ENCODE results near the gene NCK2. TPM values are rescaled to one million over a fixed set of nuclear protein-coding genes. Genes with fewer than 3 reads are reported as not detected.

NCK2 gene
- total RNA-seq, 1 experiment from 2014 or later: 49.2 TPM

DNA sequence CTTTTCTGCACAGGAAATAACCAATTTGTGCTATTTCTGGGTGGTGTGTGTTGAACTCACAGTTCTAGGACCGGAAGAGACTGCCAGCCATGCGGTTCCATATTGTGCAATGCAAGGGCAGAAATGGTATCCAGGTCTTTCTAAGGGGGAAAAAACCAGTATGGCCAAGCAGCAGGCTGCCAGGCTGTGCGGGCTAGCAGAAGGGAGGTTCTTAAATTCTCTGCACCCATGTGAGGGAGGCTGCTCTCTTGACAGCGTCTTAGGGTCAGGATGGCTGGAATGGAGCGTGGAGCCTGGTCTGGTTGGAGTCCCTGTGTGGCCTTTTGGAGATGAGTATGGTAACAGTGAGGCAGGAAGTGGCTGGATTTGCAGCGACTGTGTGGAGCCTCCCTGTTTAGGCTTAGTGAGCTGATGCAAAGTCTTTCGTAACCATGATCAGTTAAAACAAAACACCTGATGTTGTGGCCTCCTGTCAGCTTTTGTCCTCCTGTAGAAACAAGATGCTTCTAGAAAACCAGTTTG lies 52.6 kb downstream of the NCK2 start:
- Histone ChIP-seq H4K5ac (ENCODE audit: insufficient read length, low read depth, low read length) (no peak overlapping the region), H3K14ac (ENCODE audit: insufficient read depth, low read length) (0 out of 2 replicates have a peak overlapping the region, but pooled peaks have one; percentile 16), H4K8ac (replicated peaks; ENCODE audit: insufficient read length, low read depth, low read length) (no peak overlapping the region), H3K56ac (ENCODE audit: insufficient read length, low read depth, low read length) (no peak overlapping the region), H3K4me2 (ENCODE audit: insufficient read depth, insufficient read length, low read length) (no peak overlapping the region), H3K9me3 (ENCODE audit: control insufficient read depth, low read depth, low read length) (no peaks in the 10 kb centered on the region), H2AFZ (ENCODE audit: low read length) (no peak overlapping the region), H2BK12ac (ENCODE audit: insufficient read length, low read depth, low read length) (no peak overlapping the region), H3T11ph (ENCODE audit: low read length) (no peak overlapping the region), H2BK15ac (ENCODE audit: low read depth, low read length) (no peak overlapping the region), H3K27ac (ENCODE audit: insufficient read length, low read depth, low read length) (no peak overlapping the region), H4K20me1 (ENCODE audit: control insufficient read depth, insufficient read depth, insufficient read length) (no peaks in the 10 kb centered on the region), H3K18ac (ENCODE audit: insufficient read length, low read depth, low read length) (no peak overlapping the region), H3K9ac (ENCODE audit: extremely low read depth, insufficient read length, low read length) (no peak overlapping the region), H4K91ac (ENCODE audit: insufficient read length, low read depth, low read length) (no peak overlapping the region), H3K79me2 (ENCODE audit: insufficient read depth, low read length) (peaks cover 26% of the 10 kb centered on the region; the same call in 1 of the 2 replicates), H3K4me1 (ENCODE audit: insufficient read depth, low read length) (peaks cover 7% of the 10 kb centered on the region; the same call in 1 of the 2 replicates), H3K79me1 (ENCODE audit: insufficient read depth, low read depth, low read length, poor library complexity, severe bottlenecking) (peaks cover 14% of the 10 kb centered on the region), H3K23me2 (ENCODE audit: insufficient read length, low read depth, low read length, poor library complexity, severe bottlenecking) (no peaks in the 10 kb centered on the region), H3K23ac (ENCODE audit: insufficient read length, low read depth, low read length) (no peak overlapping the region), H2BK120ac (ENCODE audit: low read depth, low read length, poor library complexity, severe bottlenecking) (no peak overlapping the region), H2BK20ac (ENCODE audit: low read depth, low read length, poor library complexity, severe bottlenecking) (no peak overlapping the region), H3K27me3 (ENCODE audit: insufficient read depth, low read length) (no peaks in the 10 kb centered on the region), H2BK5ac (ENCODE audit: insufficient read length, low read length) (no peak overlapping the region), H2AK5ac (ENCODE audit: insufficient read length, low read length) (no peak overlapping the region), H3K4ac (ENCODE audit: low read depth, low read length) (no peak overlapping the region)
- no CpG with 5 or more reads among the region's 7 CpGs for WGBS (ENCODE audit: extremely low coverage, insufficient read length, low lambda C conversion rate)
- no peak for DNase-seq
- Mint-ChIP-seq H3K36me3 (ENCODE audit: insufficient read depth in 1 of 3, low read depth in 3 of 3) (peaks cover 5 to 13% (median 8%) of the 10 kb centered on the region in 3 experiments; a peak in 5 of 7 replicates), H3K27ac (peak overlapping the region; percentile 51 to 94 (median 71); a peak in 5 of 7 replicates), H3K9me3 (no peaks in the 10 kb centered on the region), H3K4me1 (peaks cover 44 to 70% of the 10 kb centered on the region in 2 experiments), H3K4me3 (no peak overlapping the region; a peak in 1 of 5 replicates), H3K27me3 (ENCODE audit: low read depth) (no peaks in the 10 kb centered on the region)
- TF ChIP-seq CTCF (conservative IDR thresholded peaks at IDR 0.05): no peak
